ENCODE measurements around the gene ATP6V1G1.

ATP6V1G1 gene

DNA sequence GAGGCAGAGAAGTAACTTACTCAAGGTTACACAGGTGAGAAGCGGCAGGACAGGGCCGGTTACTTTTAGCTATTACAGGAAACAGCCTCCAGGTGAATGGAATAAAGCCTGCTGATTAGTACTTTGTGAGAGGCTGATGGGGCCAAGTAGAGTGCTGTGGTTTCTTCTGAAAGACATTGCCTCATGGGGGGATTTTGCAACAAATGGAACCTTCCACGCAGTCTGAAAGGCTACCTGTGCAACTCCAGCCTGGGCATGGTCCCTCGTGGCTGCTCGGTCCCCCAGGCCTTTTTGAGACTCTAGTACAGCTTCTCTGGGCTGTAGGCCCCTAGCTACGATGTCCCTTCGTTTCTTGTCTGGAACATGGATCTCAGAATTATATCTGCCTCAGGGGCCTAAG, 25.5 kb downstream of the ATP6V1G1 start:
- no peak for DNase-seq (ENCODE audit: low spot score)
- in situ Hi-C loops (cut with MboI; ENCODE audit: low sequenced_read_pairs, unreplicated experiment), result no loop called here
- TF ChIP-seq, protein P1, sequence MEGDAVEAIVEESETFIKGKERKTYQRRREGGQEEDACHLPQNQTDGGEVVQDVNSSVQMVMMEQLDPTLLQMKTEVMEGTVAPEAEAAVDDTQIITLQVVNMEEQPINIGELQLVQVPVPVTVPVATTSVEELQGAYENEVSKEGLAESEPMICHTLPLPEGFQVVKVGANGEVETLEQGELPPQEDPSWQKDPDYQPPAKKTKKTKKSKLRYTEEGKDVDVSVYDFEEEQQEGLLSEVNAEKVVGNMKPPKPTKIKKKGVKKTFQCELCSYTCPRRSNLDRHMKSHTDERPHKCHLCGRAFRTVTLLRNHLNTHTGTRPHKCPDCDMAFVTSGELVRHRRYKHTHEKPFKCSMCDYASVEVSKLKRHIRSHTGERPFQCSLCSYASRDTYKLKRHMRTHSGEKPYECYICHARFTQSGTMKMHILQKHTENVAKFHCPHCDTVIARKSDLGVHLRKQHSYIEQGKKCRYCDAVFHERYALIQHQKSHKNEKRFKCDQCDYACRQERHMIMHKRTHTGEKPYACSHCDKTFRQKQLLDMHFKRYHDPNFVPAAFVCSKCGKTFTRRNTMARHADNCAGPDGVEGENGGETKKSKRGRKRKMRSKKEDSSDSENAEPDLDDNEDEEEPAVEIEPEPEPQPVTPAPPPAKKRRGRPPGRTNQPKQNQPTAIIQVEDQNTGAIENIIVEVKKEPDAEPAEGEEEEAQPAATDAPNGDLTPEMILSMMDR (IDR thresholded peaks at IDR 0.05; ENCODE audit: borderline replicate concordance, control extremely low read depth, extremely low read depth, insufficient read depth, missing control alignments), result no peak

DNA sequence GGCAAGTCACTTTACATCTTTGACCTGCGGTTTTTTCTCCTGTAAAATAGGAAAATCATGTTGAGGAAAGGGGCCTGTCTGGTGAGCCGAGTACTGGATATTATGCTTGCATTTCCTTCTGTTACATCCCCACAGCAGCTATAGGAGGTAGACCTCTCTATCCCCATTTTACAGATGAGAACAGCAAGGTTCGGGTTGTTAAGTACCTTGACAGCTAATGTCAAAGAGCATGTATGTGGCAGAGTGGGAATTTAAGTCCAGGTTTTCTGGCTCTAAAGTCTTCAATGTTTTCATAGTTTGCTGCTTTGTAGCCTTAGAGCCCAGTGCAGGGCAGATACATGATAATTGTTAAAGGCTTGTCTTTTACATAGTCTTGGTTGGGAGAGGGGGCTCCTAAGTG, 26.4 kb downstream of the ATP6V1G1 start:
- TF ChIP-seq, protein P1 (IDR thresholded peaks at IDR 0.05; ENCODE audit: borderline replicate concordance, control extremely low read depth, extremely low read depth, insufficient read depth, missing control alignments), result no peak
- no peak for DNase-seq (ENCODE audit: low spot score)
- in situ Hi-C loops (cut with MboI; ENCODE audit: low sequenced_read_pairs, unreplicated experiment), result no loop called here

DNA sequence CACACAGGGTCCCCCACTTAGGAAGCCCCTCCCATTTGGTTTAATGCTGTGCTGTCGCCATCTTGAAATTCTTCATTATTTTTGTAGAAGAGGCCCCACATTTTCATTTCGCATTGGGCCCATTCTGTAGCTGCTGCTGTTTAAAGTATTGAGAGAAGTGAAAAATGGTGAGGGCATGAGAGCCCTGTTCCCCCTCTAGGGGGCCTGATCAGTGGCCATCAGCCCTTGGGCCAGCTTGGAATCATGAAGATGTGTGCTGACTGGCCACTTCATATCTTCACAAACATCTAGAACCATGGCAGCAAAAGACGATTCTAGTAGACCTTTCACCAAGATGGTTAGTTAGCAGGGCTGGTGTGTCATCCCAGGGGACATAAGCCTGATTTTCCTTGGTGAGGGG, 26.8 kb downstream of the ATP6V1G1 start:
- TF ChIP-seq, protein P1 (IDR thresholded peaks at IDR 0.05; ENCODE audit: borderline replicate concordance, control extremely low read depth, extremely low read depth, insufficient read depth, missing control alignments), result no peak
- in situ Hi-C loops (cut with MboI; ENCODE audit: low sequenced_read_pairs, unreplicated experiment), result no loop called here
- no peak for DNase-seq (ENCODE audit: low spot score)

DNA sequence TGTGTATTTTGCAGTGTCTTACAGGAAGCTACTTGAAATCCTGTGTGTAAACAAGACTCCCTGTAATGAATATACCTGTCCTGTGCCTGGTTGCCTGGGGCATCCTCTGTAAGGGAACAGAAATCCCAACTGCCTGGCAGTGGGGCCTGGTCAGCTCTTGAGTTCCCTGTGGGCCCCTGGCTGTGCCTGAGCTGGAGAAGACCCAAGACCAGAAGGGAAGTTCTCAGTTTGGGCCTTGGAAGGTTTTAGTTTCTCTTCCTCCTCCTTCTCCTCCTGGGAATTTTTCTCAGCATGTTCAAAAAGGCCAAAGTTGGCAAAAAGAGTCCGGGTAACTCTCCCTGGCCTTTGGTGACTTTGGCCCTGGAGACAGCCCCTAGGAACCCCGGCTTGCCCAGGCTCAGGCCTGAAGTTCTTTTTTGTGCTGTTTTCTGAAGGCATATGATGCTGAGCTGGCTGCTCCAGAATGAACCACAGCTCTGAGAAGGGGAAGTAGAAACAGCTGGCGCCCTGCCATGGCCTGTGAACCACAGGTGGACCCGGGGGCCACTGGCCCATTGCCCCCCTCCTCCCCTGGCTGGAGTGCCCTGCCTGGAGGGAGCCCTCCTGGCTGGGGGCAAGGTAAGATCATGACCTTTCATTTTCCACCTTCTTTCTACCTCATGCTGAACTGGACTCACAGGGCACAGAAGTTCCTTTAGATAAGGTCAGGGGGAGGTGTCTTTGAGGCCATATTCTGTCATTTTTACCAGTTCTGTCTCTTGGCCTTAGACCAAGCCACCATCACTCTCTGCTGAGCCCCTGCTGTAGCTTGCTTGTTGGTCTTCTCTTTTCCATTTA, 29.3 kb downstream of the ATP6V1G1 start:
- TF ChIP-seq, protein P1 (IDR thresholded peaks at IDR 0.05; ENCODE audit: borderline replicate concordance, control extremely low read depth, extremely low read depth, insufficient read depth, missing control alignments), result no peak
- in situ Hi-C loops (cut with MboI; ENCODE audit: low sequenced_read_pairs, unreplicated experiment), result no loop called here
- peak; percentile 68 for DNase-seq (ENCODE audit: low spot score)

DNA sequence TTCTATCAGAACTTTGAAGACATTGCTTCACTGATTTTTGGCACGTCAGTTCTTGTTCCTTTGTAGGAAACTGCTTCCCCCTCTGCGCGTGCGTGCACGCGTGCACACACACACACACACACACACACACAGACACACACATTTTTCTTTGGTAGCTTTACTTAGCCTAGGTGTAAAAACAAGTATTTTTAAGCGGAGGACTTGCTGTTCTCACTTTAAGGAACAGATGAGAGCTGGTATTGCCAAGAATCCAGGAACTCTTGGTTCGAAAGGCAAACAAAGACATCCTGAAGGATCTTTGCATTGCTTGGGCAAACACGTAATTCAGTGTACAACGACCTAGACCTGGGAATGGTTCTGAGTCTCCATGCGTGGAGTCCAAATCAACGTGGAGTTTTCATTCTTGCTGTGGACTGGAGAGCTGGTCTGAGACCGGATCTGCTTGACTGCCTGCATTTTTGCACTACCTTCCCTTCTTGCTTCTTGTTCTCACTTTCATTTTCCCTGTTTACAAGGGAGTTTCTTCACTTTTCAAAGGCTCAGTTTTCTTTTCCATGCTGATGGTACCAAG, 31.7 kb downstream of the ATP6V1G1 start:
- DNase-seq (ENCODE audit: low spot score), result peak; percentile 47

DNA sequence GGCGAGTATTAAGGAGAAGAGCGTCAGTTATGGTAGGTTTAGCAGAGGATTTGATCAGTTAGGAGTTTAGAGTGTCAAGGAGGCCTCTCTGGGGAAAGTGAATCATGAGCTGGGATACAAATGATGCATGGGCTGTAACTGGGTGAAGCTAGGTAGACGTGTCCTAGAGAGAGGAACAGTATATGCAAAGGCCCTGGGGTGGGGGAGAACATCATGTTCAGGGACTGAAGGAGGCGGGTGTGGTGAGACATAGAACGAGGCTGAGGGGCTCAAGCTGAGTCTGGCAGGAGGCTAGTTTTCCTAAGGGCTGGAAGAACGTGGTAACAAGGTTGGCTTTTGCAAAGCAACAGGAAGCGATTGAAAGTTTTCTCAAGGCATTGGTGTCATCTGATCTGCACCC, 34.0 kb downstream of the ATP6V1G1 start:
- no peak for DNase-seq (ENCODE audit: low spot score)
- TF ChIP-seq, protein P1 (IDR thresholded peaks at IDR 0.05; ENCODE audit: borderline replicate concordance, control extremely low read depth, extremely low read depth, insufficient read depth, missing control alignments), result no peak
- in situ Hi-C loops (cut with MboI; ENCODE audit: low sequenced_read_pairs, unreplicated experiment), result no loop called here

More for the DNA sequence above, 31.7 kb downstream of the ATP6V1G1 start:
- TF ChIP-seq, protein P1 (IDR thresholded peaks at IDR 0.05; ENCODE audit: borderline replicate concordance, control extremely low read depth, extremely low read depth, insufficient read depth, missing control alignments), result no peak
- in situ Hi-C loops (cut with MboI; ENCODE audit: low sequenced_read_pairs, unreplicated experiment), result no loop called here

Data from GM13976 (cell line).